PC-3 (cell line): ENCODE measurements around the gene ABHD14A. TPM values are rescaled to one million over a fixed set of nuclear protein-coding genes. Genes with fewer than 3 reads are reported as not detected.

Source experiments
- ATAC-seq: fragments of 200-7000 bp; cut with Tn5 transposase; 2 replicates; pipeline ENCODE4 v1.9.1; 2020; ENCODE audit warnings: mild to moderate bottlenecking, moderate library complexity
- BruUV-seq: library from RNA; stranded (reverse); fragments of 400-500 nt; replicated peaks from 2 replicates; lab custom pipeline; 2021; lab: Mats Ljungman, UMichigan
- CTCF ChIA-PET: fragments of 300-600 bp; sonication (Branson Sonifier 250); formaldehyde crosslinking; loops from one replicate; lab custom pipeline; 2022; ENCODE audit warnings: antibody characterized with exemption; lab: Charles Lee
- POLR2A ChIA-PET: fragments of 300-600 bp; sonication (Branson Sonifier 250); formaldehyde crosslinking; loops from one replicate; lab custom pipeline; 2022; ENCODE audit warnings: antibody characterized with exemption; ENCODE audit not compliant: unreplicated experiment; lab: Charles Lee
- DNase-seq: peaks from one replicate; pipeline ENCODE4 v3.0.0-alpha.2; 2015
- H2AFZ ChIP-seq: fragments of 300-600 bp; sonication (generic); 2 replicates; pipeline ENCODE4 v1.6.0; 2016; ENCODE audit warnings: antibody characterized with exemption, low read length
- H3F3A ChIP-seq: fragments of 300-600 bp; sonication (generic); one replicate; pipeline ENCODE4 v1.6.0; 2017; ENCODE audit warnings: antibody characterized with exemption, low read length, control low read depth, mild to moderate bottlenecking; ENCODE audit not compliant: unreplicated experiment
- H3K27ac ChIP-seq: fragments of 300-600 bp; sonication (generic); 2 replicates; pipeline ENCODE4 v1.5.1; 2016; ENCODE audit warnings: mild to moderate bottlenecking, low read length
- H3K27me3 ChIP-seq: fragments of 300-600 bp; sonication (generic); 2 replicates; pipeline ENCODE4 v1.6.1; 2016; ENCODE audit warnings: low read length, mixed read lengths
- H3K36me3 ChIP-seq: fragments of 300-600 bp; sonication (generic); 2 replicates; pipeline ENCODE4 v1.6.1; 2016; ENCODE audit warnings: low read depth, mixed run types, low read length, mixed read lengths
- H3K4me1 ChIP-seq: fragments of 300-600 bp; sonication (generic); 2 replicates; pipeline ENCODE4 v1.5.1; 2016; ENCODE audit warnings: low read length; ENCODE audit not compliant: insufficient read depth
- H3K4me2 ChIP-seq: fragments of 300-600 bp; sonication (generic); 2 replicates; pipeline ENCODE4 v1.6.0; 2016; ENCODE audit warnings: low read length
- H3K4me3 ChIP-seq: fragments of 300-600 bp; sonication (generic); 2 replicates; pipeline ENCODE4 v1.5.1; 2016; ENCODE audit warnings: mild to moderate bottlenecking, low read length, mixed read lengths
- H3K79me2 ChIP-seq: fragments of 300-600 bp; sonication (generic); 2 replicates; pipeline ENCODE4 v1.6.1; 2017; ENCODE audit warnings: low read length, mixed read lengths
- H3K9ac ChIP-seq: fragments of 300-600 bp; sonication (generic); 2 replicates; pipeline ENCODE4 v1.6.0; 2016; ENCODE audit warnings: mild to moderate bottlenecking, low read length
- H3K9me2 ChIP-seq: fragments of 300-600 bp; sonication (generic); replicated peaks from 2 replicates; pipeline ENCODE4 v1.6.1; 2016; ENCODE audit warnings: mixed run types, low read length, mixed read lengths
- H3K9me3 ChIP-seq: fragments of 300-600 bp; sonication (generic); 2 replicates; pipeline ENCODE4 v1.6.1; 2016; ENCODE audit warnings: low read length, mixed read lengths
- H4K20me1 ChIP-seq: fragments of 300-600 bp; sonication (generic); 2 replicates; pipeline ENCODE4 v1.6.1; 2016; ENCODE audit warnings: low read length, mixed read lengths
- CTCF ChIP-seq: fragments of 300-600 bp; sonication (generic); conservative IDR thresholded peaks from 2 replicates; pipeline ENCODE4 v1.5.1; 2017; ENCODE audit warnings: antibody characterized with exemption, low read depth, mild to moderate bottlenecking, low read length
- EZH2 ChIP-seq: fragments of 300-600 bp; sonication (generic); IDR thresholded peaks from one replicate; pipeline ENCODE4 v1.6.1; 2017; ENCODE audit warnings: antibody characterized with exemption, mild to moderate bottlenecking, low read length; ENCODE audit not compliant: unreplicated experiment
- EZH2phosphoT487 ChIP-seq: fragments of 300-600 bp; sonication (generic); IDR thresholded peaks from 2 replicates; pipeline ENCODE4 v1.6.1; 2018; ENCODE audit warnings: mild to moderate bottlenecking, antibody characterized with exemption, low read length, borderline replicate concordance
- intact Hi-C: fragments of 100-400 bp; cut with micrococcal nuclease; formaldehyde crosslinking; loops from 2 replicates; pipeline ENCODE4 v1.9.0; 2023
- total RNA-seq: library from RNA; depleted of rRNA; stranded (reverse); fragments of >200 nt; gene quantifications from 2 replicates; pipeline ENCODE4 v1.2.3, GENCODE V29; 2014

The ABHD14A gene
- total RNA-seq, 1 experiment from 2014 or later, result 23.4 TPM

GRCh38 chr3:51967384-51968169 is 7.3 kb upstream of the ABHD14A start, which contains the start of gene PCBP4:
PCBP4 (minus strand) TSS chr3:51967454; CDS start chr3:51961240, 6,214 bp downstream.
- ChIA-PET POLR2A (interaction anchor here (0.6 kb wide), 1 partner anchor 18 kb away, joined by 3 read pairs; no protein-coding TSS in a partner anchor), CTCF (interaction anchor here (0.6 kb wide), 3 partner anchors 15 to 84 kb away, joined by 3 to 8 read pairs (median 4); partner anchors contain the start of gene ACY1)
- Histone ChIP-seq H3K4me2 (peak within 1 kb of the TSS; percentile 100), H3K4me3 (peak within 1 kb of the TSS; percentile 81), H3K9me2 (no peaks in the 10 kb centered on the region), H3K9ac (peak within 1 kb of the TSS; percentile 75), H4K20me1 (no peaks in the 10 kb centered on the region), H3K79me2 (peaks cover 21% of the 10 kb centered on the region), H3K27ac (no peak within 1 kb of the TSS), H3K9me3 (no peaks in the 10 kb centered on the region), H3K36me3 (no peaks in the 10 kb centered on the region), H2AFZ (peak within 1 kb of the TSS; percentile 64), H3K4me1 (peaks cover 16% of the 10 kb centered on the region), H3F3A (no peaks in the 10 kb centered on the region), H3K27me3 (no peaks in the 10 kb centered on the region)
- no peak for TF ChIP-seq EZH2phosphoT487
- no peak for TF ChIP-seq EZH2
- TF ChIP-seq CTCF, result no peak
- DNase-seq (peak; percentile 64), ATAC-seq (peak; percentile 69)
- BruUV-seq, result no TSS peak
- intact Hi-C loops, result no loop called here

- peak overlapping the region; percentile 62; the same call in 1 of the 2 replicates for H3K9ac ChIP-seq
- H2AFZ ChIP-seq, result peak overlapping the region; percentile 64; the same call in 1 of the 2 replicates
- H3K27ac ChIP-seq, result no peak overlapping the region
These were observed 6.6 kb upstream of the ABHD14A start for GRCh38 chr3:51968170-51968775.

More at GRCh38 chr3:51968170-51968775, 6.6 kb upstream of the ABHD14A start:
- peaks cover 27% of the 10 kb centered on the region for H3K79me2 ChIP-seq
- DNase-seq, result no peak
- no TSS peak for BruUV-seq
- no peaks in the 10 kb centered on the region for H3K27me3 ChIP-seq
- peak overlapping the region; percentile 81 for H3K4me3 ChIP-seq
- H3K4me1 ChIP-seq, result peaks cover 16% of the 10 kb centered on the region
- TF ChIP-seq EZH2phosphoT487 (no peak), CTCF (no peak), EZH2 (no peak)
- no peaks in the 10 kb centered on the region for H4K20me1 ChIP-seq
- peak; percentile 6 for ATAC-seq
- peak overlapping the region; percentile 100 for H3K4me2 ChIP-seq
- no peaks in the 10 kb centered on the region for H3K36me3 ChIP-seq
- CTCF ChIA-PET, result interaction anchor here (0.6 kb wide), 1 partner anchor 84 kb away, joined by 4 read pairs; no protein-coding TSS in a partner anchor
- H3F3A ChIP-seq, result no peaks in the 10 kb centered on the region
- H3K9me3 ChIP-seq, result no peaks in the 10 kb centered on the region
- intact Hi-C loops, result no loop called here
- no peaks in the 10 kb centered on the region for H3K9me2 ChIP-seq
- POLR2A ChIA-PET, result interaction anchor here (0.5 to 0.6 kb wide), 2 partner anchors 18 to 236 kb away, joined by 3 read pairs; no protein-coding TSS in a partner anchor
